H1 (cell line): ENCODE measurements around the gene SLC5A11. TPM values are rescaled to one million over a fixed set of nuclear protein-coding genes. Genes with fewer than 3 reads are reported as not detected.

Source experiments
- CTCF ChIA-PET: fragments of 300-600 bp; sonication (Branson Sonifier 250); formaldehyde crosslinking; loops from one replicate; lab custom pipeline; 2021; ENCODE audit not compliant: partially characterized antibody; lab: Charles Lee
- POLR2A ChIA-PET: fragments of 300-600 bp; sonication (Branson Sonifier 250); formaldehyde crosslinking; loops from one replicate; lab custom pipeline; 2021; ENCODE audit warnings: inconsistent platforms; ENCODE audit not compliant: partially characterized antibody; lab: Charles Lee
- DNase-seq, 2 experiments: peaks; one replicate each; pipeline versions ENCODE4 v3.0.0 to v3.0.0-alpha.2; 2010 to 2022; ENCODE audit warnings: low spot score in 2 of 2, low read depth in 1 of 2, mixed read lengths in 1 of 2
- FAIRE-seq: peaks from 2 replicates; lab custom pipeline; 2011; peaks lifted over from hg19 to GRCh38; lab: Jason Lieb, UNC
- H2AFZ ChIP-seq: 2 replicates; pipeline ENCODE4 v1.8.1; 2012; ENCODE audit warnings: low read length, inconsistent platforms
- H2AK5ac ChIP-seq: 2 replicates; pipeline ENCODE4 v1.6.1; 2013; ENCODE audit warnings: low read depth, low read length
- H2BK120ac ChIP-seq: replicated peaks from 2 replicates; pipeline ENCODE3; 2013; ENCODE audit warnings: low read depth, low read length, inconsistent platforms
- H2BK12ac ChIP-seq: 2 replicates; pipeline ENCODE4 v1.6.1; 2013; ENCODE audit warnings: low read depth, low read length
- H2BK15ac ChIP-seq: 2 replicates; pipeline ENCODE4 v1.6.1; 2013; ENCODE audit warnings: low read length
- H2BK20ac ChIP-seq: 2 replicates; pipeline ENCODE4 v1.6.1; 2013; ENCODE audit warnings: low read length
- H2BK5ac ChIP-seq: 2 replicates; pipeline ENCODE4 v1.6.1; 2013; ENCODE audit warnings: low read depth, low read length
- H3K14ac ChIP-seq: 2 replicates; pipeline ENCODE4 v1.6.1; 2013; ENCODE audit warnings: inconsistent platforms; ENCODE audit not compliant: insufficient read length
- H3K18ac ChIP-seq: 2 replicates; pipeline ENCODE4 v1.6.1; 2013; ENCODE audit warnings: low read length; ENCODE audit errors: extremely low read depth
- H3K23ac ChIP-seq: 2 replicates; pipeline ENCODE4 v1.6.1; 2013; ENCODE audit warnings: inconsistent platforms; ENCODE audit not compliant: insufficient read length
- H3K23me2 ChIP-seq: 2 replicates; pipeline ENCODE4 v1.6.1; 2013; ENCODE audit warnings: low read depth, low read length
- H3K27ac ChIP-seq: 2 replicates; pipeline ENCODE4 v1.6.1; 2011; ENCODE audit warnings: low read depth, low read length, inconsistent platforms
- H3K27me3 ChIP-seq, 4 experiments: replicated peaks in 1 of 4; 1 replicate in 1 of 4; 2 replicates in 3 of 4; pipeline versions ENCODE4 v1.6.1 to v1.8.1; 2011 to 2013; ENCODE audit warnings: low read length in 3 of 4, mild to moderate bottlenecking in 3 of 4, inconsistent platforms in 2 of 4, mixed read lengths in 2 of 4, moderate library complexity in 1 of 4; ENCODE audit not compliant: control insufficient read depth in 3 of 4, insufficient read depth in 3 of 4; ENCODE audit errors: extremely low read depth in 1 of 4
- H3K36me3 ChIP-seq, 4 experiments: 2 replicates each; pipeline versions ENCODE4 v1.6.1 to v1.8.1; 2011 to 2013; ENCODE audit warnings: mild to moderate bottlenecking in 4 of 4, low read length in 3 of 4, moderate library complexity in 2 of 4, control low read depth in 1 of 4, inconsistent platforms in 1 of 4; ENCODE audit not compliant: insufficient read depth in 4 of 4, control insufficient read depth in 2 of 4
- H3K4ac ChIP-seq: replicated peaks from 2 replicates; pipeline ENCODE3; 2013; ENCODE audit warnings: low read length, low read depth, mixed read lengths, inconsistent platforms; ENCODE audit not compliant: insufficient read length
- H3K4me1 ChIP-seq, 4 experiments: replicated peaks in 1 of 4; 1 replicate in 1 of 4; 2 replicates in 3 of 4; pipeline versions ENCODE4 v1.6.1 to v1.8.1; 2011 to 2013; ENCODE audit warnings: low read length in 3 of 4, inconsistent platforms in 2 of 4, mixed read lengths in 1 of 4; ENCODE audit not compliant: insufficient read depth in 4 of 4, control insufficient read depth in 3 of 4
- H3K4me2 ChIP-seq, 2 experiments: 2 replicates each; pipeline versions ENCODE4 v1.6.1 to v1.8.1; 2011 to 2013; ENCODE audit warnings: low read depth in 2 of 2, low read length in 2 of 2, control low read depth in 1 of 2, inconsistent platforms in 1 of 2, mild to moderate bottlenecking in 1 of 2; ENCODE audit not compliant: insufficient read depth in 1 of 2
- H3K4me3 ChIP-seq, 4 experiments: fragments of 200-600, 300-600 bp in 1 of 4; sonication (generic), shearing (Covaris generic), sonication (Bioruptor Twin) in 1 of 4; 2 replicates each; pipeline versions ENCODE4 v1.5.1 to v1.8.1; 2011 to 2016; ENCODE audit warnings: low read length in 4 of 4, low read depth in 3 of 4, control low read depth in 2 of 4, inconsistent platforms in 2 of 4, mild to moderate bottlenecking in 2 of 4, mixed read lengths in 1 of 4, moderate library complexity in 1 of 4; ENCODE audit not compliant: insufficient read depth in 2 of 4; ENCODE audit errors: extremely low read depth in 1 of 4
- H3K56ac ChIP-seq: replicated peaks from 2 replicates; pipeline ENCODE3; 2013; ENCODE audit warnings: low read depth, mild to moderate bottlenecking, mixed read lengths, low read length, inconsistent platforms; ENCODE audit not compliant: insufficient read length
- H3K79me1 ChIP-seq: 2 replicates; pipeline ENCODE4 v1.6.1; 2013; ENCODE audit warnings: low read depth, low read length, control low read depth
- H3K79me2 ChIP-seq, 2 experiments: 2 replicates each; pipeline versions ENCODE4 v1.6.1 to v1.8.1; 2012 to 2013; ENCODE audit warnings: low read length in 2 of 2, mild to moderate bottlenecking in 2 of 2, inconsistent platforms in 1 of 2; ENCODE audit not compliant: insufficient read depth in 2 of 2, control insufficient read depth in 1 of 2
- H3K9ac ChIP-seq, 4 experiments: replicated peaks in 1 of 4; 1 replicate in 1 of 4; 2 replicates in 3 of 4; pipeline versions ENCODE4 v1.6.1 to v1.8.1; 2011 to 2013; ENCODE audit warnings: low read depth in 3 of 4, low read length in 3 of 4, control low read depth in 2 of 4, mild to moderate bottlenecking in 2 of 4, moderate library complexity in 2 of 4, inconsistent platforms in 1 of 4; ENCODE audit errors: extremely low read depth in 1 of 4
- H3K9me3 ChIP-seq, 2 experiments: 2 replicates each; pipeline versions ENCODE4 v1.6.1 to v1.8.1; 2012 to 2013; ENCODE audit warnings: mild to moderate bottlenecking in 2 of 2, moderate library complexity in 2 of 2, control low read depth in 1 of 2, inconsistent platforms in 1 of 2, low read depth in 1 of 2, low read length in 1 of 2, mixed read lengths in 1 of 2; ENCODE audit not compliant: insufficient read depth in 2 of 2
- H4K20me1 ChIP-seq, 2 experiments: replicated peaks in 1 of 2; 2 replicates each; pipeline versions ENCODE3 to v1.8.1; 2011 to 2013; ENCODE audit warnings: inconsistent platforms in 2 of 2, low read length in 2 of 2, mild to moderate bottlenecking in 1 of 2; ENCODE audit not compliant: insufficient read depth in 2 of 2, control insufficient read depth in 1 of 2
- H4K5ac ChIP-seq: 2 replicates; pipeline ENCODE4 v1.6.1; 2013; ENCODE audit warnings: low read length, low read depth, mixed read lengths, inconsistent platforms; ENCODE audit not compliant: insufficient read length
- H4K8ac ChIP-seq: 2 replicates; pipeline ENCODE4 v1.8.0; 2013; ENCODE audit warnings: mild to moderate bottlenecking, moderate library complexity, low read length, inconsistent platforms; ENCODE audit not compliant: insufficient read depth; ENCODE audit errors: extremely low read depth
- H4K91ac ChIP-seq: replicated peaks from 2 replicates; pipeline ENCODE3; 2013; ENCODE audit warnings: low read length, mixed read lengths, inconsistent platforms; ENCODE audit not compliant: insufficient read length
- BACH1 ChIP-seq: IDR thresholded peaks from 2 replicates; pipeline ENCODE4 v1.6.1; 2012; ENCODE audit warnings: low read length, improper control_type of control experiment
- CEBPB ChIP-seq: IDR thresholded peaks from 2 replicates; pipeline ENCODE4 v1.6.1; 2012; ENCODE audit warnings: low read depth, low read length
- CREB1 ChIP-seq: IDR thresholded peaks from 2 replicates; pipeline ENCODE4 v1.6.1; 2012; ENCODE audit warnings: inconsistent platforms
- CTCF ChIP-seq, 3 experiments: IDR thresholded peaks; 1 replicate in 2 of 3; 2 replicates in 1 of 3; pipeline versions ENCODE4 v1.5.1 to v1.6.1; 2011; ENCODE audit warnings: low read length in 3 of 3, mild to moderate bottlenecking in 3 of 3, inconsistent platforms in 2 of 3, low read depth in 1 of 3, moderate library complexity in 1 of 3; ENCODE audit not compliant: insufficient read depth in 1 of 3; ENCODE audit errors: control extremely low read depth in 1 of 3
- EZH2 ChIP-seq: fragments of 200-600 bp; sonication (generic); IDR thresholded peaks from 2 replicates; pipeline ENCODE4 v1.7.1; 2012; ENCODE audit warnings: low read depth, mild to moderate bottlenecking, moderate library complexity, low read length, inconsistent platforms; ENCODE audit not compliant: severe bottlenecking
- JUN ChIP-seq: IDR thresholded peaks from 2 replicates; pipeline ENCODE4 v1.6.1; 2011; ENCODE audit warnings: low read depth, mild to moderate bottlenecking, improper control_type of control experiment, low read length
- RAD21 ChIP-seq, 2 experiments: IDR thresholded peaks in 1 of 2; conservative IDR thresholded peaks in 1 of 2; 2 replicates each; pipeline ENCODE4 v1.6.1; 2011; ENCODE audit warnings: low read depth in 2 of 2, low read length in 2 of 2, improper control_type of control experiment in 1 of 2, inconsistent platforms in 1 of 2, mild to moderate bottlenecking in 1 of 2, moderate library complexity in 1 of 2
- SIRT6 ChIP-seq: IDR thresholded peaks from one replicate; pipeline ENCODE4 v1.7.1; 2012; ENCODE audit warnings: low read length, inconsistent platforms
- SRF ChIP-seq: IDR thresholded peaks from 2 replicates; pipeline ENCODE4 v1.6.1; 2011; ENCODE audit warnings: mild to moderate bottlenecking, low read depth, low read length, moderate library complexity
- WGBS, 2 experiments: shearing (Covaris generic) in 1 of 2; methylation state at CpG; one replicate each; pipeline versions ENCODE4 v1.1.6 to v1.1.7; 2013 to 2015; ENCODE audit warnings: low lambda C conversion rate in 2 of 2, mixed read lengths in 2 of 2, inconsistent platforms in 1 of 2, low coverage in 1 of 2, missing lambda C conversion rate in 1 of 2; ENCODE audit not compliant: insufficient replicate concordance in 2 of 2, insufficient coverage in 1 of 2, insufficient read length in 1 of 2; ENCODE audit errors: extremely low coverage in 1 of 2, missing lambda C conversion rate in 1 of 2; 5-methylcytosine and 5-hydroxymethylcytosine counted together
- polyA plus RNA-seq, 7 experiments: library from polyadenylated mRNA; depleted of rRNA in 3 of 7; stranded (reverse) in 5 of 7; unstranded in 2 of 7; fragments of >200 nt in 5 of 7; fragments of 200-250 nt in 2 of 7; gene quantifications; 1 replicate in 5 of 7; 2 replicates in 1 of 7; 4 replicates in 1 of 7; pipeline versions ENCODE4 v1.2.1 to v1.2.3, GENCODE V29; 2011 to 2013; ENCODE audit warnings: missing spikeins in 2 of 7, mixed read lengths in 2 of 7
- total RNA-seq: library from RNA; stranded (reverse); fragmentation: NEBNext Ultra II Directional; extraction: Animal tissue kit (Norgen Biotek cat#: 25700); gene quantifications from 2 replicates; pipeline ENCODE4 v1.2.1, GENCODE V29; 2021

The SLC5A11 gene
- total and polyA plus RNA-seq, 2 of the 8 experiments (the other 6 are each of a cell fraction or from before 2014, with no cell fraction given) = 0.26 to 0.59 TPM

DNA sequence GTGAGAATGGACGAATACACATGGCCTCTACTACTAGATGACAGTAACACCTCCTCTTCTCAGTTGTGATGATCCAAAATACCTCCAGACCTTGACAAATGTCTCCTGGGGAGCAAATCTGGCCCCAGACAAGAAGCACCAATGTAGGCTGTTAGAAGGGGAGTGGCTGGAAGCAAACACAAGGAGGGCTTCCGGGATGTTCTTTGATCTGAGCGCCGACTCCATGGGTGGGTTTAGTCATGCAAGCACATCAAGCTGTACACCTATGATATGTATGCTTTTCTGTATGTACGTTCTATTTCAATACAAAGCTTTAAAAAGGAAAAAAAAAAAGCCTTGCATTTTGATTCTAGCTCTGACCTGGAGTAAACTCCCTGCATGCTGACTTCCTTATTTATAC, 108.0 kb downstream of the SLC5A11 start:
- no peak overlapping the region for H2BK5ac ChIP-seq
- no peak overlapping the region for H3K27ac ChIP-seq
- H3K9me3 ChIP-seq = no peaks in the 10 kb centered on the region
- CTCF ChIA-PET = interaction anchor here (0.7 to 1.2 kb wide), 3 partner anchors 11 to 48 kb away, joined by 3 to 4 read pairs (median 3); no protein-coding TSS in a partner anchor
- H3K4me2 ChIP-seq = no peak overlapping the region
- TF ChIP-seq CTCF (IDR thresholded peaks at IDR 0.05; ENCODE audit: control extremely low read depth in 1 of 3, insufficient read depth in 1 of 3, low read depth in 1 of 3, low read length in 3 of 3) (no peak), SIRT6 (no peak), CREB1 (no peak), SRF (no peak), BACH1 (no peak), RAD21 (IDR thresholded peaks at IDR 0.05 in 1 of 2, conservative IDR thresholded peaks at IDR 0.05 in 1 of 2; ENCODE audit: low read depth in 2 of 2, low read length in 2 of 2) (no peak), EZH2 (no peak), JUN (no peak), CEBPB (no peak)
- TF ChIP-seq, all 59 proteins: peak for 0
- no peak overlapping the region for H2AFZ ChIP-seq
- no peak overlapping the region for H4K8ac ChIP-seq
- no peak for DNase-seq
- H3K4me1 ChIP-seq = no peaks in the 10 kb centered on the region
- H3K79me1 ChIP-seq = no peaks in the 10 kb centered on the region
- FAIRE-seq = no peak
- no peak overlapping the region for H4K91ac ChIP-seq
- peaks cover 6 to 70% (median 34%) of the 10 kb centered on the region in 4 experiments; a peak in 7 of 8 replicates for H3K36me3 ChIP-seq
- H2AK5ac ChIP-seq = no peak overlapping the region
- H2BK20ac ChIP-seq = no peak overlapping the region
- H3K27me3 ChIP-seq = no peaks in the 10 kb centered on the region
- WGBS, 2 experiments = 91% methylated on average over 5 of the region's 5 CpGs; no CpG with 5 or more reads in 1 of the 2 experiments
- H3K23me2 ChIP-seq = no peaks in the 10 kb centered on the region
- H3K56ac ChIP-seq = no peak overlapping the region
- H3K79me2 ChIP-seq = no peaks in the 10 kb centered on the region
- no peak overlapping the region for H3K23ac ChIP-seq
- H2BK12ac ChIP-seq = no peak overlapping the region
- peaks cover 0 to 2% of the 10 kb centered on the region in 2 experiments for H4K20me1 ChIP-seq
- no peak overlapping the region for H3K4me3 ChIP-seq
- no peak overlapping the region for H2BK15ac ChIP-seq
- no peak overlapping the region for H4K5ac ChIP-seq
- POLR2A ChIA-PET = interaction anchor here (0.6 kb wide), 1 partner anchor 19 kb away, joined by 3 read pairs; no protein-coding TSS in a partner anchor
- no peak overlapping the region for H3K4ac ChIP-seq
- no peak overlapping the region for H3K14ac ChIP-seq
- no peak overlapping the region for H3K18ac ChIP-seq
- no peak overlapping the region for H3K9ac ChIP-seq
- H2BK120ac ChIP-seq = no peak overlapping the region
